Tibial artery (tissue), 4 donors: Measurements from ENCODE around the gene LRIT1.

ENCODE experiments used
- DNase-seq, 2 donors: peaks; one replicate each; pipeline ENCODE4 v3.0.0-alpha.2; 2019
- H3K27ac ChIP-seq, 2 donors: fragments of 200-600 bp; sonication (generic) in 1 of 2; 1 replicate in 1 of 2; 2 replicates in 1 of 2; pipeline ENCODE4 v1.5.1; 2018 to 2019; ENCODE audit warnings: mild to moderate bottlenecking in 1 of 2
- H3K27me3 ChIP-seq, 2 donors: fragments of 200-600 bp; sonication (generic) in 1 of 2; one replicate each; pipeline versions ENCODE4 v1.5.1 to v1.6.0; 2016 to 2019
- H3K36me3 ChIP-seq, 3 donors: fragments of 200-600 bp; sonication (generic) in 2 of 3; one replicate each; pipeline ENCODE4 v1.5.1; 2016 to 2019; ENCODE audit warnings: mild to moderate bottlenecking in 2 of 3
- H3K4me1 ChIP-seq, 4 donors: fragments of 200-600 bp; sonication (generic) in 2 of 4; 1 replicate in 3 of 4; 2 replicates in 1 of 4; pipeline ENCODE4 v1.5.1; 2016 to 2019
- H3K4me3 ChIP-seq, 2 donors: fragments of 200-600 bp; sonication (generic) in 1 of 2; 1 replicate in 1 of 2; 2 replicates in 1 of 2; pipeline ENCODE4 v1.5.1; 2018 to 2019; ENCODE audit warnings: mild to moderate bottlenecking in 2 of 2
- H3K9me3 ChIP-seq, 3 donors: fragments of 200-600 bp; sonication (generic) in 1 of 3; one replicate each; pipeline ENCODE4 v1.5.1; 2016 to 2019
- intact Hi-C: fragments of 100-400 bp; cut with DNase I; formaldehyde crosslinking; loops from one replicate; pipeline ENCODE4 v1.15.0; 2023; ENCODE audit warnings: low total_unique reads
- TF ChIP-seq, protein P1 (sequence below), 2 experiments: fragments of 200-600 bp in 1 of 2; fragments of 450-650 bp in 1 of 2; IDR thresholded peaks; one replicate each; pipeline ENCODE4 v1.5.1; 2017 to 2019; ENCODE audit warnings: antibody characterized with exemption in 2 of 2, mild to moderate bottlenecking in 1 of 2, moderate library complexity in 1 of 2

Gene LRIT1

DNA sequence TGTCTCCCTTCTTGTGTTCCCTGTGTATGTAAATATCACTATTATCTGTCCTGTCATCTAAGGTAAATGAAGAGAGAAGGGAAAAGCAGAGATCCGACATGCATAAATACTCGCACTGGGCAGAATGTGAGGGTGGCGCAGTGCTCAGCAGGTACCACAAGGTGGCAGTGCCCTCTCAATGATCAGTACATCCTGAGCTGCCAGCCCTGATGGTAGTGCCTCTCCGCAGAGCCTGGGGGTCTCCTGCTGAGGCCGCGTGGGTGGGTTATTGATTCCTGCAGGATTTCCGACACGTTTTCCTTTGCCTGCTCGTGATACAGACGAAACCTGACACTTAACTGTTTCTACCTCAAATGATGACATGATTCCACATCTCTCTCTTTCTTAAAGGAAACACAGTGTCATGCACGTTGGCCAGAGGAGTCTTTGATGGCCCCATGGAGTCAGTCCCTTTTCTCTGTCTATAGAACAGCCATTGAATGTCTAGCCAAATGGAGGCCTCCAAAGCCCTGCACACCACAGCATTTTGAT, 23.3 kb upstream of the LRIT1 start:
- intact Hi-C loops, result loop anchor here (2.0 to 5.0 kb wide), 2 partner anchors 113 to 272 kb away; no protein-coding TSS in a partner anchor
- H3K27me3 ChIP-seq, result peaks cover 0 to 45% of the 10 kb centered on the region in 2 donors
- TF ChIP-seq, protein P1, sequence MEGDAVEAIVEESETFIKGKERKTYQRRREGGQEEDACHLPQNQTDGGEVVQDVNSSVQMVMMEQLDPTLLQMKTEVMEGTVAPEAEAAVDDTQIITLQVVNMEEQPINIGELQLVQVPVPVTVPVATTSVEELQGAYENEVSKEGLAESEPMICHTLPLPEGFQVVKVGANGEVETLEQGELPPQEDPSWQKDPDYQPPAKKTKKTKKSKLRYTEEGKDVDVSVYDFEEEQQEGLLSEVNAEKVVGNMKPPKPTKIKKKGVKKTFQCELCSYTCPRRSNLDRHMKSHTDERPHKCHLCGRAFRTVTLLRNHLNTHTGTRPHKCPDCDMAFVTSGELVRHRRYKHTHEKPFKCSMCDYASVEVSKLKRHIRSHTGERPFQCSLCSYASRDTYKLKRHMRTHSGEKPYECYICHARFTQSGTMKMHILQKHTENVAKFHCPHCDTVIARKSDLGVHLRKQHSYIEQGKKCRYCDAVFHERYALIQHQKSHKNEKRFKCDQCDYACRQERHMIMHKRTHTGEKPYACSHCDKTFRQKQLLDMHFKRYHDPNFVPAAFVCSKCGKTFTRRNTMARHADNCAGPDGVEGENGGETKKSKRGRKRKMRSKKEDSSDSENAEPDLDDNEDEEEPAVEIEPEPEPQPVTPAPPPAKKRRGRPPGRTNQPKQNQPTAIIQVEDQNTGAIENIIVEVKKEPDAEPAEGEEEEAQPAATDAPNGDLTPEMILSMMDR (IDR thresholded peaks at IDR 0.05), result peak; percentile 86 to 89
- no peak overlapping the region for H3K4me3 ChIP-seq
- H3K36me3 ChIP-seq, result no peaks in the 10 kb centered on the region
- no peaks in the 10 kb centered on the region for H3K9me3 ChIP-seq
- no peaks in the 10 kb centered on the region for H3K4me1 ChIP-seq
- H3K27ac ChIP-seq, result no peak overlapping the region
- peak; percentile 73 to 75 for DNase-seq

DNA sequence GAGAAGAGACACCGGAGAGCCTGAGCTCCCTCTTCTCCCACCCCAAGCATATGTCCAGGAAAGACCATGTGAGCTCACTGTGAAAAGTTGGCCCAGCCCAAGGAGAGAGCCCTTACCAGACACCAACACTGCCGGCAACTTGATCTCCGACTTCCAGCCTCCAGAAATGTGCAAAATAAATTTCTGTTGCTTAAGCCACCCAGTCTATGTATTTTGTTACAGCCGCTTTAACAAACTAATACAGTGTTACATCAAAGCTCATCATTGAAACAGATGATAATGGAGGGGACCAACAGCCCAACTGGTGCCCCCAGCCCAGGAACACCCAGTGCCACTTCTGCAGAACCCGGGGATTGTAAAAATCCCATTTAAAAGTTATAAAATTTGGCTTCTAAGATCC, 22.4 kb upstream of the LRIT1 start:
- TF ChIP-seq, protein P1 (IDR thresholded peaks at IDR 0.05), result no peak
- DNase-seq, result no peak
- Histone ChIP-seq H3K36me3 (no peaks in the 10 kb centered on the region), H3K9me3 (no peaks in the 10 kb centered on the region), H3K27me3 (peaks cover 0 to 46% of the 10 kb centered on the region in 2 donors), H3K4me3 (no peak overlapping the region), H3K27ac (no peak overlapping the region), H3K4me1 (no peaks in the 10 kb centered on the region)
- intact Hi-C loops, result loop anchor here (2.0 to 5.0 kb wide), 2 partner anchors 114 to 273 kb away; no protein-coding TSS in a partner anchor

DNA sequence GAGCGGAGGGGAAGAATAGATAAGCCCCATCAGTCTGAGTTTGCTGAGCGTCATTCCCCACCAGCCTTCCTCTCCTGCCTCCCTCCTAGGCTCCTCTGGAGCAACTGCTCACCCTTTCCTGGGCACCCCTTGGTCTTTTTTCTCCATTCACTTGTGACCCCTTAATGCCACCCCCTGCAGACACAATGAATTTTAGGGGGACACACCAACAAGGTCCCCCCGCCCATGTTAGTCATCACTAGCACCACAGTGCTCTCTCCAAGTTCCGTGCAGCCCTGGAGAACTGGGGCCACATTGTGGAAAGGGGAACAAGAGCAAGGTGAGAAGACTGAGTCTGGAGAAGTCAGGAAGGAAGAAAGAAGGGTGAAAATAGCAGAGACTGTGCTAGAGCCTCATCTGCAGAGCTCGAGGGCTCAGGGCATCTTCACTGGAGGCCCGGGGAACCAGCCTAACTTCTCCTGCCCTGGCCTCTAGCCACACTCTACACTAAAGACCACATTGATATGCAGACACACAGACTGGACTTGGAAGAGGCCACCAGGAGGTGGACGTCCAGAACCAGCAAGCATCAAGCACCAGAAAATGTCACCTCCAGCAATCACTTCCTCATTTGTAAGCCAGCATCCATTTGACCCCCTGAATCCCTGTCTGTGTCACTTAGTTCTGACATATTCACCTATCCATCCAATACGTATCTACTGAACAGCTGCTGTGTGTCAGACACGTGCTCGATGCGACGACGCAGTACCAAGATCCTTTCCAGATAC, 21.0 kb upstream of the LRIT1 start:
- intact Hi-C loops, result loop anchor here (5.0 kb wide), 1 partner anchor 115 kb away; no protein-coding TSS in a partner anchor
- peaks cover 0 to 56% of the 10 kb centered on the region in 2 donors for H3K27me3 ChIP-seq
- H3K9me3 ChIP-seq, result no peaks in the 10 kb centered on the region
- H3K27ac ChIP-seq, result no peak overlapping the region
- H3K4me3 ChIP-seq, result no peak overlapping the region
- H3K4me1 ChIP-seq, result no peaks in the 10 kb centered on the region
- DNase-seq, result no peak
- H3K36me3 ChIP-seq, result no peaks in the 10 kb centered on the region
- TF ChIP-seq, protein P1 (IDR thresholded peaks at IDR 0.05), result no peak

DNA sequence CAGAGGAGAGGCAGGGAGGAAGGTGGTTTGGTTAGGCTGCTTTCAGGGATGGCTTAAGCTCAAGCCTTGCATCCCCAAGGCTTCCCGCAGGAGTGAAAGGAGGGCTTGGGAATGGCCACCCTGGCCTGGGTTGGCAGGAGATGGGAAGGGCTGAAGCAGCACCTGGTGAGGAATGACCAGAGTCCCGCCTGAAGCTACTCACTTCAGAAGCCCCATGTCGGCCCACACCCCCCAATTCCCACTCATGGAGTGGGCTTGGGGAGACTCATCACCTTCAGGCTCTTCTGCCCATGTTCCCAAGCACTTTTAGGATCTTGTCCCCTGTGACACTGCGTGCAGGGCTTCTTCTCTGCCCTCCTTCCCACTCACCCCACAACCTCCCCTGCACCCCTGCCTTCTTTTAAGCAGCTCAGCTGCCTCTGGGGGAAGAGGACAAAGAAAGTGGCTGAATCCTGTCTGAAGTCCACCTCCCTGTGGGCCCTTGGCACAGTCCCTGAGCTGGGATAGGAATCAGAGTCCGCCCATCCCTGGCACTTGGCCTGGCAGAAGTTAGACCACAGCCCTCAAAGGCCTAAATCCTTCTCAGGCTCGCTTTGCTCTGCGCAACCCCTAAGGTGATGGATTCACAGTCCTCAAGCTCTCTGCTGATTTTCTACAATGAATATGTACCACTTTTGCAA, 20.0 kb upstream of the LRIT1 start:
- no peak for DNase-seq
- H3K36me3 ChIP-seq, result no peaks in the 10 kb centered on the region
- no peaks in the 10 kb centered on the region for H3K9me3 ChIP-seq
- intact Hi-C loops, result loop anchor here (5.0 kb wide), 1 partner anchor 116 kb away; no protein-coding TSS in a partner anchor
- TF ChIP-seq, protein P1 (IDR thresholded peaks at IDR 0.05), result no peak
- H3K27ac ChIP-seq, result no peak overlapping the region
- H3K4me1 ChIP-seq, result peaks cover 0 to 5% (median 0%) of the 10 kb centered on the region in 4 donors
- H3K4me3 ChIP-seq, result no peak overlapping the region
- H3K27me3 ChIP-seq, result peaks cover 0 to 61% of the 10 kb centered on the region in 2 donors

DNA sequence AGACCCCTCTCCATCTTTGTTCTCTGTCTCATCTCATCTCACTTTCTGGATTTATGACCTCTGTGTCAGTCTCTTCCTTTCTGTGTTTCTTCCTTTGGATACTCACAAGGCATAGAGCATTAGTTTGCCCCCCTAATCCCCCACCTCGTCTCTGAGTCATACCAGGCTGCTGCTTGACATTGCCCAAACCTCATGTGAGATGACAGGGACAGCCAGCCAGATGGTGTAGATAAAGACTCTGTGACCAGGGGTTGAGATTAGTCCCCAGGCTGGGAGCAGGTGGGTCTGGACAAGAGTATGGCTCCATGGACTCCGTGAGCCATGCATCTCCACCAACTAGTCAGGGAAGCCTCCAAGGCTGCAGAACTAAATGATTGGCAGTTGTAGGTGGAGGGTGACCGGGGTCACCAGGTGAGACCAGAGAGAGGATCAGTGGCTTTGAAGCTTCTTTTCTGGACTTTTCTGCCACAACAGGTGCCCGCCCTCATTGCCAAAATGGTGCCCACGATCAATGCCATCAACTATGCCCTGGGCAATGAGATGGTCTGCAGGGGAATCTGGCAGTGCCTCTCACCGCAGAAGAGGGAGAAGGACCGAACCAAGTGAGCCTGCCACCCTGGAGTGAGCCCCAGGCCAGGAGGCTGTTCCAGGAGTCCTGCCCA, 16.8 kb upstream of the LRIT1 start:
- Histone ChIP-seq H3K27ac (no peak overlapping the region), H3K9me3 (no peaks in the 10 kb centered on the region), H3K36me3 (no peaks in the 10 kb centered on the region), H3K4me1 (peaks cover 0 to 5% (median 0%) of the 10 kb centered on the region in 4 donors), H3K4me3 (no peak overlapping the region), H3K27me3 (peaks cover 0 to 46% of the 10 kb centered on the region in 2 donors)
- no peak for DNase-seq
- TF ChIP-seq, protein P1 (IDR thresholded peaks at IDR 0.05), result no peak
- intact Hi-C loops, result no loop called here
